Muscle of leg (tissue), 11 donors: ENCODE data around the gene WFDC1. TPM values are rescaled to one million over a fixed set of nuclear protein-coding genes. Genes with fewer than 3 reads are reported as not detected.
"Not testable (repeated sequence)": the region's sequence is repeated elsewhere in the genome, so short reads cannot be mapped to it uniquely, and the experiment has no call there.

Experiments
- DNase-seq: peaks from one replicate; pipeline ENCODE4 v3.0.0; 2013
- H3K27ac ChIP-seq: one replicate; pipeline ENCODE4 v1.5.1; 2013; ENCODE audit warnings: mild to moderate bottlenecking, low read length, control low read depth
- H3K27me3 ChIP-seq: one replicate; pipeline ENCODE4 v1.6.1; 2013; ENCODE audit warnings: low read length; ENCODE audit not compliant: control insufficient read depth, insufficient read depth
- H3K36me3 ChIP-seq: one replicate; pipeline ENCODE4 v1.6.1; 2013; ENCODE audit warnings: low read length; ENCODE audit not compliant: control insufficient read depth, insufficient read depth
- H3K4me1 ChIP-seq: one replicate; pipeline ENCODE4 v1.6.1; 2013; ENCODE audit warnings: low read length; ENCODE audit not compliant: control insufficient read depth, insufficient read depth
- H3K4me3 ChIP-seq: one replicate; pipeline ENCODE4 v1.5.1; 2013; ENCODE audit warnings: low read length, control low read depth
- H3K9me3 ChIP-seq: replicated peaks from 2 replicates; pipeline ENCODE4 v1.6.1; 2013; ENCODE audit warnings: low read depth, low read length; ENCODE audit not compliant: control insufficient read depth
- WGBS: methylation state at CpG from one replicate; pipeline ENCODE4 v1.1.5; 2013; ENCODE audit warnings: missing lambda C conversion rate; ENCODE audit not compliant: insufficient coverage; 5-methylcytosine and 5-hydroxymethylcytosine counted together
- polyA plus RNA-seq, 8 donors: library from polyadenylated mRNA; unstranded; fragments of 120-200 nt; gene quantifications; one replicate each; pipeline versions ENCODE4 v1.2.1 to v1.2.3, GENCODE V29; 2013; ENCODE audit warnings: inconsistent platforms in 1 of 8, low replicate concordance in 1 of 8; ENCODE audit not compliant: insufficient read length in 8 of 8, insufficient read depth in 1 of 8
- total RNA-seq: library from RNA; stranded (reverse); fragments of 120-200 nt; gene quantifications from one replicate; pipeline ENCODE4 v1.2.4, GENCODE V29; 2013

Gene WFDC1
- total and polyA plus RNA-seq, 9 donors: 1.2 to 4.4 (median 2.4) TPM

GRCh38 chr16:84334058-84334457 lies 39.4 kb downstream of the WFDC1 start:
- 92% methylated on average over 3 of the region's 3 CpGs for WGBS
- peaks cover 6% of the 10 kb centered on the region for H3K9me3 ChIP-seq
- peaks cover 2% of the 10 kb centered on the region for H3K27me3 ChIP-seq
- peaks cover under 1% of the 10 kb centered on the region for H3K4me1 ChIP-seq
- H3K4me3 ChIP-seq: no peak overlapping the region
- no peak overlapping the region for H3K27ac ChIP-seq
- H3K36me3 ChIP-seq: no peaks in the 10 kb centered on the region
- no peak for DNase-seq

- no peak overlapping the region for H3K4me3 ChIP-seq
- peaks cover 2% of the 10 kb centered on the region for H3K27me3 ChIP-seq
- no peaks in the 10 kb centered on the region for H3K36me3 ChIP-seq
- DNase-seq: no peak
- 67% methylated on average over 1 of the region's 1 CpG for WGBS
- no peak overlapping the region for H3K27ac ChIP-seq
- H3K9me3 ChIP-seq: peaks cover 6% of the 10 kb centered on the region
- peaks cover 4% of the 10 kb centered on the region for H3K4me1 ChIP-seq
Measured at GRCh38 chr16:84334482-84334881, 39.8 kb downstream of the WFDC1 start.

- H3K4me3 ChIP-seq, H3K9me3 ChIP-seq, H3K36me3 ChIP-seq, H3K27me3 ChIP-seq, DNase-seq, H3K27ac ChIP-seq: not testable (repeated sequence)
- H3K4me1 ChIP-seq: peaks cover 11% of the 10 kb centered on the region
Measured at GRCh38 chr16:84337236-84337635, 42.6 kb downstream of the WFDC1 start.

- no peaks in the 10 kb centered on the region for H3K27me3 ChIP-seq
Measured at GRCh38 chr16:84339311-84339710, 44.6 kb downstream of the WFDC1 start.

GRCh38 chr16:84339766-84340165 lies 45.1 kb downstream of the WFDC1 start:
- 41% methylated on average over 4 of the region's 9 CpGs for WGBS

More at GRCh38 chr16:84339311-84339710, 44.6 kb downstream of the WFDC1 start:
- Histone ChIP-seq H3K27ac (no peak overlapping the region), H3K36me3 (no peaks in the 10 kb centered on the region), H3K4me1 (peaks cover 11% of the 10 kb centered on the region), H3K9me3 (peaks cover 6% of the 10 kb centered on the region), H3K4me3 (no peak overlapping the region)
- WGBS: 10% methylated on average over 2 of the region's 5 CpGs
- peak; percentile 86 for DNase-seq

GRCh38 chr16:84340325-84341040 lies 45.8 kb downstream of the WFDC1 start:
- peaks cover 11% of the 10 kb centered on the region for H3K4me1 ChIP-seq
- no peaks in the 10 kb centered on the region for H3K36me3 ChIP-seq
- peaks cover 3% of the 10 kb centered on the region for H3K27me3 ChIP-seq
- DNase-seq: no peak
- H3K4me3 ChIP-seq: no peak overlapping the region
- 80% methylated on average over 10 of the region's 18 CpGs for WGBS
- peaks cover 6% of the 10 kb centered on the region for H3K9me3 ChIP-seq
- H3K27ac ChIP-seq: no peak overlapping the region

More at GRCh38 chr16:84339766-84340165, 45.1 kb downstream of the WFDC1 start:
- H3K27ac ChIP-seq: no peak overlapping the region
- no peaks in the 10 kb centered on the region for H3K36me3 ChIP-seq
- H3K4me3 ChIP-seq: no peak overlapping the region
- H3K9me3 ChIP-seq: peaks cover 6% of the 10 kb centered on the region
- H3K4me1 ChIP-seq: peaks cover 11% of the 10 kb centered on the region
- no peaks in the 10 kb centered on the region for H3K27me3 ChIP-seq
- no peak for DNase-seq

GRCh38 chr16:84341528-84342295 lies 47.0 kb downstream of the WFDC1 start:
- no peak overlapping the region for H3K27ac ChIP-seq
- 78% methylated on average over 23 of the region's 24 CpGs for WGBS
- no peaks in the 10 kb centered on the region for H3K36me3 ChIP-seq
- peaks cover 8% of the 10 kb centered on the region for H3K27me3 ChIP-seq
- H3K4me1 ChIP-seq: peaks cover 11% of the 10 kb centered on the region
- peaks cover 4% of the 10 kb centered on the region for H3K9me3 ChIP-seq
- DNase-seq: no peak
- H3K4me3 ChIP-seq: no peak overlapping the region

- H3K4me3 ChIP-seq, H3K27ac ChIP-seq, H3K9me3 ChIP-seq, DNase-seq, H3K27me3 ChIP-seq, H3K36me3 ChIP-seq: not testable (repeated sequence)
- WGBS: 93% methylated on average over 5 of the region's 10 CpGs
- peaks cover 11% of the 10 kb centered on the region for H3K4me1 ChIP-seq
Measured at GRCh38 chr16:84343800-84344199, 49.1 kb downstream of the WFDC1 start.

- Histone ChIP-seq H3K4me1 (peaks cover 4% of the 10 kb centered on the region), H3K27me3 (peaks cover 8% of the 10 kb centered on the region), H3K36me3 (no peaks in the 10 kb centered on the region), H3K27ac (no peak overlapping the region), H3K9me3 (no peaks in the 10 kb centered on the region), H3K4me3 (no peak overlapping the region)
- WGBS: 69% methylated on average over 6 of the region's 8 CpGs
- no peak for DNase-seq
Measured at GRCh38 chr16:84344781-84345180, 50.1 kb downstream of the WFDC1 start.

GRCh38 chr16:84347161-84347560 lies 52.5 kb downstream of the WFDC1 start:
- WGBS: 75% methylated on average over 9 of the region's 9 CpGs
- Histone ChIP-seq H3K9me3 (no peaks in the 10 kb centered on the region), H3K27me3 (peaks cover 8% of the 10 kb centered on the region), H3K4me3 (no peak overlapping the region), H3K27ac (no peak overlapping the region), H3K36me3 (no peaks in the 10 kb centered on the region), H3K4me1 (no peaks in the 10 kb centered on the region)
- no peak for DNase-seq
